Measurements from ENCODE around the gene TIE1.

- TF ChIP-seq POLR2A (IDR thresholded peaks at IDR 0.05), result no peak
- TF ChIP-seq CTCF (IDR thresholded peaks at IDR 0.05), result no peak
Observed at GRCh38 chr1:43363935-43364525, 63.2 kb downstream of the TIE1 start.
